Measurements from ENCODE around the gene CLBA1. TPM values are rescaled to one million over a fixed set of nuclear protein-coding genes. Genes with fewer than 3 reads are reported as not detected.
A peak's percentile ranks its signal among the peaks of the same experiment; 100 is the strongest.
"Not testable (repeated sequence)": the region's sequence is repeated elsewhere in the genome, so short reads cannot be mapped to it uniquely, and the experiment has no call there.

The CLBA1 gene
- total RNA-seq, 1 donor from 2014 or later = 1.5 TPM

DNA sequence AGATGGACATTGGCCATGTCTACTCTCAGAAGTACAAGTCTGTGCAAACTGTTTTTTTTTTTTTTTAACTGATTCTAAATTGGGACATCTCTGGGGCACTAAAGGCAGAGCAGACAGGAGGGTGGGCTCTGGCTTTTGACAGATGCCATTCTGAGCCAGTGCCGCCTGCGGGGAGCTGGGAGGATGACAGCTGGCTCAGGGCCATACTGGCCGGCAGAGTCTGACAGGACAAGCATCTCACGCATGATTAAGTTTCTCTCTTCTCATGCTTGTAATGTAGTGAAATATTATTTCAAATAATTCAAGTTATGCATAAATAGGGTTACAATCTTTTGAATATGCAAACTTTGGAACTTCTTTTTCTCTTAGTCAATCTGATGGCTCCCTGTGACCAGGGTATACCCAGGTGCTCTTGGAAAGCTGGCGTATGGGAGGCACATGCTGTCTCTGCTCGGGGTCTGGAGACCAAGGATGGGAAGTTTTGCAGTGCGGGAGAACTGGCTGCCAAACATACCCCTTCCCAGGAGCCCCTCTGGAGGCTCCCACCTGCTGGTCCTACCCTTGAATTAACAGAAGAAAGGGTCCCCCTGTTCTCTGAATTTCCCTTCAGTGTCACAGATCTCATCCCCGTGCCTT lies 27.7 kb downstream of the CLBA1 start:
- peak; percentile 84 for ATAC-seq

DNA sequence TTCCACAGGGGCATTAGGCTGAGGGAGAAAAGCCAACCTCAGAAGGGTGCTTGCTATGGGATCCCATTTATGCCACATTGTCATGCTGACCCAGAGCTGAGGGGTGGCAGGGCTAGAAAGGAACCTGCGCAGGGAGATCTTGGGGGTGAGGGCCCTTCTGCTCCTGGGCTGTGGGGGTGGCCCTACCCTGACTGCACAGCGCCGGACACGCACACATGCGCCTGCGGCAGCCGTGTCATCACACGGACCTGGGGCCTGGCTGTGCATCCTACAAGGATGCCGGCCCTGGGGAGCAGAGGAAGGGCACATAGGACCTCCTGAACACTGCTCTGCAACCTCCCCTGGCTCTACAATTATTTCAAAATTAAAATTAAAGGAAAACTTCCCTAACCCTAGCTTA lies 28.4 kb downstream of the CLBA1 start:
- ATAC-seq = no peak
- intact Hi-C loops (cut with micrococcal nuclease) = no loop called here
- no peak for DNase-seq

More for the DNA sequence above, 27.7 kb downstream of the CLBA1 start:
- intact Hi-C loops (cut with micrococcal nuclease) = no loop called here
- peak; percentile 73 for DNase-seq

DNA sequence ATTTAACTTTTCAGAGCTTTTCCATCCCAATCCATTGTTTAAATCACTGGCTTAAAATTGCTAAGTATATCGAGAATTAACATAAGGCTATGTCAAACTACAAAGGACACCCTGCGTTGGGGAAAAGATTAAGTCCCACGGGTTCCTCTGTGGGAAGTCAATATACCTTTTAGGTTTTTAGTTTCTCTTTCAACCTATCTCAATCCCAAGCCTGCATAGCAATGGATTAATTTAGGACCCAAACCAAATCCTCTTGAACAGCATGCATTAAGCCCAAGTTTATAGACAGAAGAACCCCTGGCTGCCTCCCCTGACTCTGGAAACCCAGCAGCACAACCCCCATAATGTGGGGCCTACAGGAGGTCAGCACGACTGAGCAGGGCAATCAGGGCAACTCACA lies 29.0 kb downstream of the CLBA1 start:
- no peak for ATAC-seq
- intact Hi-C loops (cut with micrococcal nuclease) = no loop called here

DNA sequence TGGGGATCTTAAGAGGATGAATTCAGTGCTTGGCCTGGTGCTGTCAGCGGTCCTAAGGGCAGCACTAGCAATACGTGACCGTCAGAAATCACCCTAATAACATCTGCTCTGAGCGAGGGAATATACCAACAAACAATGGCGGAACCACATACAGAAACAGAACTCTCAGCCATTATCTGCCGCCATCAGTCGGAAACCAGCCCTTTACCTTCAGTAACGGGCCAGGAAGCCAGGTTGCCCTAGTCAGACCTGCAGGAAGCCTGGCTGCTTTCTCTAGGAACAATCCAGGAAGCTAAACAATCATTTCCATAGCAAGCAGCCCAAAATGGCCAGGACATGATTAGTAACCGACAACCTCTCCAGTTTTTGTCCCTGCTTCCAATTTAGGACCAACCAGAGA lies 29.7 kb downstream of the CLBA1 start:
- no peak for DNase-seq
- ATAC-seq = no peak
- intact Hi-C loops (cut with micrococcal nuclease) = no loop called here

More for the DNA sequence above, 29.0 kb downstream of the CLBA1 start:
- no peak for DNase-seq

DNA sequence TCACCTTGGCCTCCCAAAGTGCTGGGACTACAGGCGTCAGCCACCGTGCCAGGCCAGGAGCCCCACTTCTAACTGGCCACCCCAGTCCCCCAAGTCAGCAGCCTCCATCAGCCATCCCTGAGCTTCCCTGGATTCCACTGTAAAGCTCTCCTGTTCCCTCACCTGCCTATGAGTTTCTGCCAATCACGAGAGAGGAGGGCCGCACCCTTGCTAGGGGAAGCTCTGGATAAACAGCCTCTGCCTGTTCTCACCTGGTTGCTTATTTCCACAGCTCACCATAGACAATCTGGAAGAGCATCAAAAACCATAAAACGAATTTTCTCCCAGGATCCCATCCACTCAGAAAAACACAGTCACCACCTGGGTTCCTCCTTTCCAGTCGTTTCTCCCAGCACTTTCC lies 30.3 kb downstream of the CLBA1 start:
- ATAC-seq = no peak
- intact Hi-C loops (cut with micrococcal nuclease) = no loop called here

DNA sequence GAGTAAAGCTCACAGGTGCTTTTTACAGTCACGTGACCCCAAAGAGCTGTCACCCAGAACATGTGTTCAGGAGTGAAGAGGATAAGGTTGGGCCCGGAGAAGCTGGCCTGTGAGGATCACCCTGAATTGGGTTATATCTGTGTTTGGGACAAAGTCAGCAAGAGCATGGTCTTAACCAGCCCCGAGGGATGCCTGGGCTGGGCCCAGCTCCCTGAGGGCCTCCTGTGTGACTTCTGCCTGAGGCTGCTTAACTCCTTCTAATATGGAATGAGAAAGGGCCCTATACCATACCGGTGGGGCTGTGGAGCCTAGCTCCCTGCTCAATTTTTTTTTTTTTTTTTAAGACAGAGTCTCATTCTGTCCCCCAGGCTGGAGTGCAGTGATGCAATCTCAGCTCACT lies 32.8 kb downstream of the CLBA1 start:
- DNase-seq (no peak), ATAC-seq (no peak)
- intact Hi-C loops (cut with micrococcal nuclease) = no loop called here

More for the DNA sequence above, 30.3 kb downstream of the CLBA1 start:
- DNase-seq = no peak

DNA sequence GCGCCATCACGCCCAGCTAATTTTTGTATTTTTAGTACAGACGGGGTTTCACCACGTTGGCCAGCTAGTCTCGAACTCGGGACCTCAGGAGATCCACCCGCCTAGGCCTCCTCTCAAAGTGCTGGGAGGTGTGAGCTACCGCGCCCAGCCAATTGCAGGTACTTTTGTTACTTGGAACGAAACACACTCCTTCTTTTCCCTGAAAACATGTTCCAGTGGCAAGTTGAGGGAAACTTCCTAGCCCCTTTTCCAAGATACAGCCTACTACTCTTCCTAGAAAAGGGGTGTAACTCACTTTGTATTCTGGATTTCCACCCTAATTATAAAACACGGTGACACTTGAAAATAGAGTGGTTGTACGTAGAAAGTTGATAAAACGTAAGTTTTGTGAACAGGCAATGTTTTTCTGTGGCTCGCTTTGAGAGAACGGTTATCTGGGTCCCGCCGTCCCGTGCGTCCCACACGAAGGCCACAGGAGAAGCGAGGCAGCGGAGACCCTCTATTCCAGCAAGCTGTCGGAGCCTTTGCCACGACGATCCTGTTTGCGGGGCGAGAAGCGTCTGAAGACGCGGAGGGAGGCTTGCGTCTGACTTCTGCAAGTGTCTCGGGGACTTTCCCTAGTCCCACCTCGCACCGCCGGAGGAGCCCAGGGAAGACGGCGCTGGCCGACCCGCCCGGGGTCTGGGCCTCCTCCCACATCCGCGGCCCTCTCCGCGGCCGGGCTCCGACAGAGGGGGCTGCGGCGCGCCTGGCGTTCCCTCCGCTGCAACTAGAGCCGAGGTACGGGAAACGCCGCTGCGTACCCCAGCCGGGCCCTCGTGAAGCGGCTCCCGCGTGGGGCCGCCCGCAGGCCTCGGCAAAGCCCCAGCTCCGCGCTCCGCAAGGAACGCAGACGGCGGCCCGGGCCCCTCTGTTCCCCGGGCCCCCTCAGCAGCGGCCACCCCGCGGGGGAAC lies 34.5 kb downstream of the CLBA1 start:
- ATAC-seq (no peak), DNase-seq (peak; percentile 52)
- intact Hi-C loops (cut with micrococcal nuclease) = no loop called here

DNA sequence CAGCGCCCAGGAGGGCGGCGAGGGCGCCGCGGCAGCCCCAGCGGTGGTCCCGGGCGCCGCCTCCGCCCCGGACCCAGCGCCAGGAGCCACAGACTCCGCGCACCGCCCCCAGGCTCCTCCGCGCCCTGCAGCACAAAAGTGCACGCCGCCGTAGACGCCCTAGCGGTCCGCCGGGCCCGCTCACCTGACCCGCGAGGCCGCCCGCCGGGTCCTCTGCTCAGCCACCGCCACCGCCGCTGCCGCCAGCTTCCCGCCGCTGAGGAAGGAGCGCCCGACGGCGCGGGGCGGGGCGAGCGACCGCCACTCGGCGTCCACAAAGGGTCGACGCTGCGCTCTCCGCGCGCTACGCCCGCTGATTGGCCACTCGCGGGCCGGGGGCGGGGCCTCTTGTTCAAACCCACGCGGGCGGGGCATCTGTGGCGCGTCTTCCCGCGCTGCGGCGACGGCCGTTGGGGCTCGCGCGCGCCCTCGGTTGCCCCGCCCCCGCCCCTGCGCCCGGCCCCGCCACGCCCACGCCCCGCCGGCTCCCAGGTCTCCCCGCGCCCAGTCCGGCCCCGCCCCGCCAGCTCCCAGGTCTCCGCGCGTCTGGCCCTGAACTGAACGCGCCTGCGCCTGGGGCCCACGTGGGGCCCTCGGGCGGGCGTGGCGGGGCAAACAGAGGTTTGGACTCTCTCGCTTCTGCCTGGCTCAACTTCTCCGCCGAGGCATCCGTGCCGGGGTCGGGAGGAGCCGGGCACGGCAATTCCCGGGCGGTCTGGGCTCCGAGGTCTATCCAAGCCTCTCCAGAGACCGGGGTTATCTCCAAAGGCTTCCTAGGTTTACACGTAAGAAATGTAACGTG lies 35.4 kb downstream of the CLBA1 start, which contains the start of gene CDCA4:
Gene CDCA4, minus strand, starts transcription at position 269 of the 841 bp plus-strand sequence. CDS start 9,154 bp downstream, outside the sequence.
- peak; percentile 99 for DNase-seq
- intact Hi-C loops (cut with micrococcal nuclease) = no loop called here
- ATAC-seq = peak; percentile 98

DNA sequence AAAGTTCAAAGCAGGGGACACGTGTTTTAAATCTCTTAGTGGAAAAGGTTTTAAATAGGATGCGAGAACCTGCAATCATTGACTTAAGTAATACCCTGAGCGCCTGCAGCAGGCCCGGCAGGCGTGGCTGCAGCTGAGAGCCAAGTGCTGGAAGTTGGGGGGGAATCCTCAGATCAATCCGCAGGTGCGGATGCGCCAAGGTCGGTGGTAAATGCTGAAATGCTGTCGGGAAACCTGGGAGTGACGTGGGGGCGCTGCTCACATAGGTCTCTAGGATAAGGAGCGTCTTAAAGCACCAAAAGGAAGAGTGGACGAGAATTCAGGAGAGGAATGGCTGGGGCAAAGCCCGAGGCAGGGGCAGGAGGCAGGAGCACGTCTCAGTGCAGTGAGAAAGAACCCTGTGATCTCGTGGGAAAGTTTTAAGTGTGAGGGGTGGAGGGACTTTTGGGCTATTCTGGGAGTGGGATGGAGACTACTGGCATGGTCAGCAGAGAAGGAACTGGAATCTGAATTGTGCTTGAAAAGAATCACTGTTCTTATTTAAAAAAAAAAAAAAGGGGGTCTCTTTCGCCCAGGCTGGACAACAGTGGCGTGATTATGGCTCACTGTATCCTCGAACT lies 36.2 kb downstream of the CLBA1 start:
- ATAC-seq (no peak), DNase-seq (peak; percentile 52)
- intact Hi-C loops (cut with micrococcal nuclease) = no loop called here

DNA sequence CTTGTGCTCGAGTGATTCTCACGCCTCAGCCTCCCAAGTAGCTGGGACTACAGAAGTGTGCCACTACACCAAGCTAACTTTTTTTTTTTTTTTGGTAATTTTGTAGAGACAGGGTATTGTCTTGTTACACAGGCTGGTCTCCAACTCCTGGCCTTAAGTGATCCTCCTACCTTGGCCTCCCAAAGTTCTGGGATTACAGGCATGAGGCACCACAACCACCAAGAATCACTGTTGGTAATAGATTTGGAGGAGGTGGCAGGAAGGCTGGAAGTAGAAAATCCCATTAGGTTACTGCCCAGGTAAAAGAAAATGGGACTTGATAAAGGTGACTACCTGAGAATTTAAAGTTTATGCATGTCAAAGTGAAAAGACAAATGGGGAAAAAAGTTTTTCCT lies 36.7 kb downstream of the CLBA1 start:
- DNase-seq (no peak), ATAC-seq (no peak)

DNA sequence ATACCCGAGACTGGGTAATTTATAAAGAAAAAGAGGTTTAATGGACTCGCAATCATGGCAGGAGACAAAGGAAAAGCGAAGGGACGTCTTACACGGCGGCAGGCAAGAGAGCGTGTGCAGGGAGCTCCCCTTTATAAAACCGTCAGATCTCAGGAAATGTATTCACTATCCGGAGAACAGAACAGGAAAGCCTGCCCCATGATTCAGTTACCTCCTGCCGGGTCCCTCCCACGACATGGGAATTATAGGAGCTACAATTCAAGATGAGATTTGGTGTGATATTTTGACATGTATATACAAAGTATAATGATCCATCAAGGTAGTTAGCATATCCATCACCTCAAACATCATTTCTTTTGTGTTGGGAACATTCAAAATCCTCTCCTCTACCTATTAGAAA lies 37.6 kb downstream of the CLBA1 start:
- ATAC-seq (no peak), DNase-seq (no peak)
- intact Hi-C loops (cut with micrococcal nuclease) = no loop called here

More for the DNA sequence above, 36.7 kb downstream of the CLBA1 start:
- intact Hi-C loops (cut with micrococcal nuclease) = no loop called here

DNA sequence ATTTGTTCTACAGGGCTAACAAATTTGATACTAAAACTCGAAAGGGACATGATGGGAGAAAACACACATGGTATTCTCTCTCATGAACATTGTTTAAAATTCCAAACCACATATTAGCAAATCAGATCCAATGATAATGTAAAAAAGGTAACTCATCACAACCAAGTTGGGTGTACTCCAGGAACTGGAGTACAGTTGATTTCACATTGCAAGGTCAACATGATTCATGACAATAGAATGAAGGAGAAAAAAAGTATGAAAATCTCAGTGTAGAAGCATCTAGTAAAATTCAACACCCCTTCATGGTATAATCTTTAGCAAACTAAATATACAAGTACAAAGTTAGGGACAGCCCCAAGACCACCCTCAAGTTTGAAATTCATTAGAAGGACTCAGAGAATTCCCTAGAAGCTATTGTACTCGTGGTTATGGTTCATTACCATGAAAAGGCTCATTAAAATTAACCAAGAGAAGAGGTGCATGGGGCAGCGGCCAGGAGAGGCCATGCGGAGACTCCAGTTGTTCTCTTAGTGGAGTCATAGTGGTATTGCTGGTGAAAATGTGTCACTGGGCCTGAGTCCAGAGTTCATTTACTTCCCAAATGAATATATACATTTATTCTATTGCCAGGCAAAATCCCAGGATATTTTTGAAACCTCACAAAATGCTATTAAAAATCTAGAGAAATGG lies 38.3 kb downstream of the CLBA1 start:
- intact Hi-C loops (cut with micrococcal nuclease) = no loop called here
- ATAC-seq = no peak
- no peak for DNase-seq

DNA sequence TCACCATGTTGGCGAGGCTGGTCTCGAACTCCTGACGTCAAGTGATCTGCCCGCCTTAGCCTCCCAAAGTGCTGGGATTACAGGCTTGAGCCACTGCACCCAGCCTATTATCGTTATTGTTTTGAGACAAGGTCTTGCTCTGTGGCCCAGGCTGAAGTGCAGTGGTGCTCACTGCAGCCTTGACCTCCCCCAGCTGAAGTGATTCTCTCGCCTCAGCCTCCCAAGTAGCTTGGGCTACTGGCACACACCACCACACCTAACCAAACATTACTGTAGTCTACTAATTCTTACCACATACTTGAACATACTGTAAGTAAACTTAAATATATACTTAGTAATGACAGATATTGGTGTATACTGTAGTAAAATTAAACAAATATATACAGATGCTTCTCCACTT lies 39.8 kb downstream of the CLBA1 start:
- intact Hi-C loops (cut with micrococcal nuclease) = no loop called here

DNA sequence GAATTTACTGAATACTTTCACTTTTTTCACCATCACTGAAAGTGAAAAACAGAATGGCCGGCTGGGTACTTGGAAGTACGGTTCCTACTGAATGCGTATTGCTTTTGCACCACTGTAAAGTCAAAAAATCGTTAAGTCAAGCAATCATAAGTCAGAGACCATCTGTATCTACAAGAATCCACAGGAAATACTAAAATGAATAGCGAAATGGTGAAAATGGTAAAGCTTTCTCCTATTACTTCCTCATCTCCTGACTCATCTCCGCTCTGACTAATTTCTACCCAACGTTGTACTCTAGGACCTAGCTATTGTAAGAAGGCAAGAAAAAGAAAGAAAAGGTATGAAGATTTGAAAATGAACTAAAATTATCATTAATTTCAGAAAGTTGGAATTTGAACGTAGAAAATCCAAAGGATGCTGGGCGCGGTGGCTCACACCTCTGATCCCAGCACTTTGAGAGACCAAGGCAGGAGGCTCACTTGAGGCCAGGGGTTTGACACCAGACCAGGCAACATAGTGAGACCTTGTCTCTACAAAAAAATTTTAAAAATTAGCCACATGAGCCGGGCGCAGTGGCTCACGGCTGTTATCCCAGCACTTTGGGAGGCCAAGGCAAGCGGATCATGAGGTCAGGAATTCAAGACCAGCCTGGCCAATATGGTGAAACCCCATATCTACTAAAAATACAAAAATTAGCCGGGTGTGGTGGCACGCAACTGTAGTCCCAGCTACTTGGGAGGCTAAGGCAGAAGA lies 40.6 kb downstream of the CLBA1 start:
- ATAC-seq (no peak), DNase-seq (no peak)
- intact Hi-C loops (cut with micrococcal nuclease) = no loop called here

More for the DNA sequence above, 39.8 kb downstream of the CLBA1 start:
- ATAC-seq (no peak), DNase-seq (no peak)

DNA sequence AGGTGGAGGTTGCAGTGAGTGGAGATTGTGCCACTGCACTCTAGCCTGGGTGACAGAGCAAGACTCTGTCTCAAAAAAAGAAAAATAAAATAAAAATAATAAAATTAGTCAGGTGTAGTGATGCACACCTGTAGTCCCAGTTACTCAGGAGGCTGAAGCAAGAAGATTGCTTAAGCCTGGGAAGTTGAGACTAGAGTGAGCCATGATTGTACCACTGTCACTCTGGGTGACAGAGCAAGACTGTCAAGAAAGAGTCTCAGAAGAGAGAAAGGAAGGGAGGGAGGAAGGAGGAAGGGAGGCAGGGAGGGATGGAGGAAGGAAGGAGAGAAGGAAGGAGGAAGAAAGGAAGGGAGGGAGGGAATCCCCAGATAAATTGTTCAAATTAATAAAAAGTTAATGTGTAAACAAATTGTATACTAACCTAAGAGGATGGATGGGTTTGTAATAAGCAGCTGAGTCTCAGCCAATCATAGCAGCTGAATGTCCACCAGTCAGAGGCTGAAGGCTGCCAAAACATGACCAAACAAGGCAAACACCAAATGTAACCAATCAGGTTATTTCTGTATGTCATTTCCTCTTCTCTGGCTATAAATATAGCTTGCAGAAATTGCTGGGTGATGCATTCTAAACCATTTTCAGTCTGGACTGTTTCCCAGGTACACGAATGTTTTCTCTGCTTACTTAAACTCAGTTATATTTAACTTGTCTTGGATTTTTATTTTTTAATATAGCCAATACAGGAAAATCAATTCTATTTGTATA lies 41.4 kb downstream of the CLBA1 start:
- intact Hi-C loops (cut with micrococcal nuclease) = no loop called here
- ATAC-seq (no peak), DNase-seq (no peak)

DNA sequence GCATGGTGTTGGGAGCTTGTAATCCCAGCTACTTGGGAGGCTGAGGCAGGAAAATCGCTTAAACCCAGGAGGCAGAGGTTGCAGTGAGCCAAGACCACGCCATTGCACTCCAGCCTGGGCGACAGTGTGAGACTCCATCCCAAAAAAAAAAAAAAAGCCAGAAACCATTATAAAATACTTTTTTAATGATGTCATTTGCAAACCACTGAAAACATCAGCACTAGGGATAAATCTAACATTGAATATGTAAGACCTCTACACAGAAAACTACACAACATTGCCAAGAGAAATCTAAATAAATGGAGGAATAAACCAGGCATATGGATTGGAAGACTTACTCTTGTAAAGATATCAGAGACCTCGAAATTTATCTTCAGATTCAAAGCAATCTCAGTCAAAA lies 42.1 kb downstream of the CLBA1 start:
- intact Hi-C loops (cut with micrococcal nuclease); DNase-seq; ATAC-seq: not testable (repeated sequence)

All from left ventricle myocardium superior (tissue), 1 donor.